Endothelial cell (in vitro differentiated cells): Measurements from ENCODE around the gene C3AR1. TPM values are rescaled to one million over a fixed set of nuclear protein-coding genes. Genes with fewer than 3 reads are reported as not detected.

Experiments used
- DNase-seq: peaks from one replicate; pipeline ENCODE4 v3.0.0; 2021; ENCODE audit warnings: low spot score
- H3K27ac Mint-ChIP-seq: one replicate; pipeline ENCODE4 v1.8.0; 2021; ENCODE audit warnings: mixed read lengths, inconsistent platforms; ENCODE audit not compliant: unreplicated experiment
- H3K27me3 Mint-ChIP-seq: one replicate; pipeline ENCODE4 v1.8.0; 2021; ENCODE audit warnings: mild to moderate bottlenecking, moderate library complexity, mixed read lengths, inconsistent platforms; ENCODE audit not compliant: unreplicated experiment
- H3K36me3 Mint-ChIP-seq: one replicate; pipeline ENCODE4 v1.8.0; 2021; ENCODE audit warnings: mild to moderate bottlenecking, low read depth, mixed read lengths, inconsistent platforms; ENCODE audit not compliant: unreplicated experiment
- H3K4me1 Mint-ChIP-seq: one replicate; pipeline ENCODE4 v1.8.0; 2021; ENCODE audit warnings: mild to moderate bottlenecking, mixed read lengths, inconsistent platforms; ENCODE audit not compliant: unreplicated experiment
- H3K4me3 Mint-ChIP-seq: one replicate; pipeline ENCODE4 v1.8.0; 2021; ENCODE audit warnings: mild to moderate bottlenecking, mixed read lengths, inconsistent platforms; ENCODE audit not compliant: unreplicated experiment
- H3K9me3 Mint-ChIP-seq: one replicate; pipeline ENCODE4 v1.8.0; 2021; ENCODE audit warnings: mixed read lengths, inconsistent platforms; ENCODE audit not compliant: unreplicated experiment
- total RNA-seq: library from RNA; stranded (reverse); fragmentation: NEBNext Ultra II Directional; extraction: Animal tissue kit (Norgen Biotek cat#: 25700); gene quantifications from one replicate; pipeline ENCODE4 v1.2.1, GENCODE V29; 2021; ENCODE audit not compliant: unreplicated experiment
- TF ChIP-seq, protein P1 (sequence below): fragments of 200-600 bp; sonication (generic); IDR thresholded peaks from one replicate; pipeline ENCODE4 v1.5.0; 2021; ENCODE audit warnings: antibody characterized with exemption; ENCODE audit not compliant: unreplicated experiment

The C3AR1 gene
- total RNA-seq, 1 donor from 2014 or later, result 0.49 TPM

DNA sequence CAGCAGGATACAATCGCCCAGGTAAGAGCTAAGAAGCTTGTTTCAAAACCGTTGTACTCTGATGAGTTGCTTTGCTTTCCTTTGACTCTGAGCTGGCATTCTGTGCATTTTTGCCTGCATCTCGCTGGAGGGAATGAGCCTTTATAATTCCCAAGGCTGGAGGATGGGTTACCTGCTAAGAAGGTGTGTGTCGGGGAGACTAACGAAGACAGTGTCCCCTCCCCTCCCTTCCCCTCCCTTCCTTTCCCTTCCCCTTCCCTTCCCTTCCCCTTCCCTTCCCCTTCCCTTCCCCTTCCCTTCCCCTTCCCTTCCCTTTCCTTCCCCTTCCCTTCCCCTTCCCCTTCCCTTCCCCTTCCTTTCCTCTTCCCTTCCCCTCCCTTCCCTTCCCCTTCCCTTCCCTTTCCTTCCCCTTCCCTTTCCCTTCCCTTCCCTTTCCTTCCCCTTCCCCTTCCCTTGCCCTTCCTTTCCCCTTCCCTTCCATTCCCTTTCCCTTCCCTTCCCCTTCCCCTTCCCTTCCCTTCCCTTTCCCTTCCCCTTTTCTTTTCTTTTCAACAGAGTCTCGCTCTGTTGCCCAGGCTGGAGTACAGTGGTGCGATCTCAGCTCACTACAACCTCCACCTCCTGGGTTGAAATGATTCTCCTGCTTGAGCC, 15.4 kb downstream of the C3AR1 start:
- Mint-ChIP-seq H3K4me3 (peak overlapping the region; percentile 78), H3K27ac (peak overlapping the region; percentile 73), H3K27me3 (peaks cover 5% of the 10 kb centered on the region), H3K9me3 (no peaks in the 10 kb centered on the region), H3K36me3 (peaks cover 62% of the 10 kb centered on the region), H3K4me1 (peaks cover 40% of the 10 kb centered on the region)
- TF ChIP-seq, protein P1, sequence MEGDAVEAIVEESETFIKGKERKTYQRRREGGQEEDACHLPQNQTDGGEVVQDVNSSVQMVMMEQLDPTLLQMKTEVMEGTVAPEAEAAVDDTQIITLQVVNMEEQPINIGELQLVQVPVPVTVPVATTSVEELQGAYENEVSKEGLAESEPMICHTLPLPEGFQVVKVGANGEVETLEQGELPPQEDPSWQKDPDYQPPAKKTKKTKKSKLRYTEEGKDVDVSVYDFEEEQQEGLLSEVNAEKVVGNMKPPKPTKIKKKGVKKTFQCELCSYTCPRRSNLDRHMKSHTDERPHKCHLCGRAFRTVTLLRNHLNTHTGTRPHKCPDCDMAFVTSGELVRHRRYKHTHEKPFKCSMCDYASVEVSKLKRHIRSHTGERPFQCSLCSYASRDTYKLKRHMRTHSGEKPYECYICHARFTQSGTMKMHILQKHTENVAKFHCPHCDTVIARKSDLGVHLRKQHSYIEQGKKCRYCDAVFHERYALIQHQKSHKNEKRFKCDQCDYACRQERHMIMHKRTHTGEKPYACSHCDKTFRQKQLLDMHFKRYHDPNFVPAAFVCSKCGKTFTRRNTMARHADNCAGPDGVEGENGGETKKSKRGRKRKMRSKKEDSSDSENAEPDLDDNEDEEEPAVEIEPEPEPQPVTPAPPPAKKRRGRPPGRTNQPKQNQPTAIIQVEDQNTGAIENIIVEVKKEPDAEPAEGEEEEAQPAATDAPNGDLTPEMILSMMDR, result no peak
- no peak for DNase-seq

DNA sequence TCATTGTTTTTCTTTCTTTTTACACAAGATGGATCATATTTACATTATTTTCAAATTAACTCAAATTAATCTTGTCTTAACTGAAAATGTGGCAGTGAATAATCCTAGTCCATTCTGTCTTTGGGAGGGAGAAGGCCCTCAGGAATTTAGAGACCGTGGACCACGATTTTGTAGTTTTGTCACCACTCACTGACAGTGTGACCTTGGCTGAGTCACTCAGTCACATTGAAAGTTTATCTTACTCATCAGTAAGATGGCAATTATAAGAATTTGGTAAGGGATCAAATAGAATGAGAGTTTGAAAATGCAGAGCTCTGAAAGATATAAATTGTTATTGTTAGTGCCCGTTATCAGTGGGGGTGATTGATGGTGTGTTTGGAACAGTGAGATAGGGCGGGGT, 17.3 kb downstream of the C3AR1 start:
- Mint-ChIP-seq H3K9me3 (no peaks in the 10 kb centered on the region), H3K4me1 (peaks cover 29% of the 10 kb centered on the region), H3K4me3 (peak overlapping the region; percentile 27), H3K27me3 (peaks cover 5% of the 10 kb centered on the region), H3K27ac (no peak overlapping the region), H3K36me3 (peaks cover 63% of the 10 kb centered on the region)
- DNase-seq, result no peak
- TF ChIP-seq, protein P1, result no peak

GRCh38 chr12:8047842-8048241, 18.3 kb downstream of the C3AR1 start:
- Mint-ChIP-seq H3K27ac (peak overlapping the region; percentile 24), H3K27me3 (peaks cover 5% of the 10 kb centered on the region), H3K36me3 (peaks cover 68% of the 10 kb centered on the region)

GRCh38 chr12:8045952-8046944, 19.9 kb downstream of the C3AR1 start:
- TF ChIP-seq, protein P1, result peak; percentile 75
- peaks cover 10% of the 10 kb centered on the region for H3K4me1 Mint-ChIP-seq
- H3K9me3 Mint-ChIP-seq, result no peaks in the 10 kb centered on the region
- H3K4me3 Mint-ChIP-seq, result no peak overlapping the region
- DNase-seq, result peak; percentile 85
- peaks cover 68% of the 10 kb centered on the region for H3K36me3 Mint-ChIP-seq
- H3K27me3 Mint-ChIP-seq, result peaks cover 2% of the 10 kb centered on the region
- H3K27ac Mint-ChIP-seq, result peak overlapping the region; percentile 12

More at GRCh38 chr12:8047842-8048241, 18.3 kb downstream of the C3AR1 start:
- H3K9me3 Mint-ChIP-seq, result no peaks in the 10 kb centered on the region
- TF ChIP-seq, protein P1, result no peak
- peaks cover 21% of the 10 kb centered on the region for H3K4me1 Mint-ChIP-seq
- DNase-seq, result no peak
- no peak overlapping the region for H3K4me3 Mint-ChIP-seq
